ENCODE results near the gene NHLRC3. TPM values are rescaled to one million over a fixed set of nuclear protein-coding genes. Genes with fewer than 3 reads are reported as not detected.
"Not testable (repeated sequence)": the region's sequence is repeated elsewhere in the genome, so short reads cannot be mapped to it uniquely, and the experiment has no call there.

Gene NHLRC3
- total RNA-seq, 2 experiments from 2014 or later: 28.4 TPM

DNA sequence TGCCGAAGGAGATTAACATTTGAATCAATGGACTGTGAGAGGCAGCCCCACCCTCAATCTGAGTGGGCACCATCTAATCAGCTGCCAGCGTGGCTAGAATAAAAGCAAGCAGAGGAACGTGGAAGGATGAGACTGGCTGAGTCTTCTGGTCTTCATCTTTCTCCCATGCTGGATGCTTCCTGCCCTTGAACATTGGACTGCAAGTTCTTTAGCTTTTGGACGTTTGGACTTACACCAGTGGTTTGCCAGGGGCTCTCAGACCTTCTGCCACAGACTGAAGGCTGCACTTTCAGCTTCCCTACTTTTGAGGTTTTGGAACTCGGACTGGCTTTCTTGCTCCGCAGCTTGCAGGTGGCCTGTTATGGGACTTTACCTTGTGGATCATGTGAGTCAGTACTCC lies 14.7 kb downstream of the NHLRC3 start:
- peaks cover 12% of the 10 kb centered on the region for H3K36me3 Mint-ChIP-seq
- ATAC-seq (ENCODE audit: low read depth) (no peak), DNase-seq (no peak)
- POLR2A ChIA-PET: no interaction called here
- H3K4me1 Mint-ChIP-seq: no peaks in the 10 kb centered on the region
- no peak overlapping the region for H3K4me3 Mint-ChIP-seq
- peaks cover 1% of the 10 kb centered on the region for H3K9me3 Mint-ChIP-seq
- no peak overlapping the region for H3K27ac Mint-ChIP-seq
- H3K27me3 Mint-ChIP-seq: no peaks in the 10 kb centered on the region

DNA sequence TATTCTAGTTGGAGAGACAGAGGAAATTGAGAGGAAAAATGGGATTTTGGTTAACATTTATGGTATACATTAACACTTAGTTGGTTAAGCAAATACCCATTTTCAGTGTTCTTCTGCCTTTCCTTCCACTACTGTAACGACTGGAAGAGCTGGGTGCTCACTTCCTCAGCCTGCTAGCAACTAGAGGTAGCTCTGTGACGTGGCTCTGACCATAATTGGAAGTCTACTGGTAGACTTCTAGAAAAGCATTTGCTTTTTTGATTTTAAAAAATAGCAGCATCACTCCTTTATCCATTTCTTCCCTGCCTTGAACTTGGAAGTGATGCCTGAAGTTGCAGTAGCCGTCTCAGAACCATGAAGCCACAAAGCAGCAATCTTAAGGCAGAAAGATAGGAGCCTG lies 15.9 kb downstream of the NHLRC3 start:
- H3K4me1 Mint-ChIP-seq: peaks cover 2% of the 10 kb centered on the region
- no peaks in the 10 kb centered on the region for H3K27me3 Mint-ChIP-seq
- DNase-seq (no peak), ATAC-seq (ENCODE audit: low read depth) (no peak)
- H3K36me3 Mint-ChIP-seq: peaks cover 21% of the 10 kb centered on the region
- no peak overlapping the region for H3K4me3 Mint-ChIP-seq
- H3K27ac Mint-ChIP-seq: no peak overlapping the region
- peaks cover 1% of the 10 kb centered on the region for H3K9me3 Mint-ChIP-seq
- POLR2A ChIA-PET: no interaction called here

DNA sequence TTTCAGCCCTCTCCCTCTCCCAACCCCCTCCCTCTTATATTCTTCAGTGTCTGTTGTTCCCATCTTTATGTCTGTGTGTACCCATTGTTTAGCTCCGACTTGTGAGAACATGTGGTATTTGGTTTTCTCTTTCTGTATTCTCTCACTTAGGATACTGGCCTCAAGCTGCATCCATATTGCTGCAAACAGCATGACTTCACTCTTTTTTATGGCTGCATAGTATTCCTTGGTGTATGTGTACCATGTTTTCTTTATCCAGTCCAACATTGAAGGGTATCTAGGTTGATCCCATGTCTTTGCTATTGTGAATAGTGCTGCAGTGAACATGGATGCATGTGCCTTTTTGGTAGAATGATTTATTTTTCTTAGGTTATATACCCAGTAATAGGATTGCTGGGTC lies 17.8 kb downstream of the NHLRC3 start:
- no peak overlapping the region for H3K4me3 Mint-ChIP-seq
- POLR2A ChIA-PET: no interaction called here
- no peaks in the 10 kb centered on the region for H3K27me3 Mint-ChIP-seq
- peaks cover 6% of the 10 kb centered on the region for H3K4me1 Mint-ChIP-seq
- H3K36me3 Mint-ChIP-seq: peaks cover 34% of the 10 kb centered on the region
- ATAC-seq (ENCODE audit: low read depth) (no peak), DNase-seq (no peak)
- H3K9me3 Mint-ChIP-seq: peaks cover 3% of the 10 kb centered on the region
- no peak overlapping the region for H3K27ac Mint-ChIP-seq

DNA sequence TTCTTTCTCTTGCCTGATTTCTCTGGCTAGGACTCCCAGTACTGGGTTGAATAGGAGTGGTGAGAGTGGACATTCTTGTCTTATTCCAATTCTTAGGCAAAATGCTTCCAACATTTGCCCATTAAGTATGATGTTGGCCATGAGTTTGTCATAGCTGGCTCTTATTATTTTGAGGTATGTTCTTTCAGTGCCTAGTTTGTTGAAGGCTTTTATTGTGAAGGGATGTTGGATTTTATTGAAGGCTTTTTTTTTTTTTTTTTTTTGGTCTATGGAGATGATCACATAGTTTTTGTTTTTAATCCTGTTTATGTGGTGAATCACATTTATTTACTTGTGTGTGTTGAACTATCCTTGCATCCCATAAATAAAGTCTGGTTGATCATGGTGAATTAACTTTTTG lies 19.8 kb downstream of the NHLRC3 start:
- Mint-ChIP-seq H3K4me1 (peaks cover 6% of the 10 kb centered on the region), H3K27me3 (no peaks in the 10 kb centered on the region), H3K36me3 (peaks cover 36% of the 10 kb centered on the region), H3K27ac (no peak overlapping the region), H3K9me3 (peaks cover 3% of the 10 kb centered on the region), H3K4me3 (no peak overlapping the region)
- no peak for DNase-seq
- no peak for ATAC-seq (ENCODE audit: low read depth)
- POLR2A ChIA-PET: no interaction called here

DNA sequence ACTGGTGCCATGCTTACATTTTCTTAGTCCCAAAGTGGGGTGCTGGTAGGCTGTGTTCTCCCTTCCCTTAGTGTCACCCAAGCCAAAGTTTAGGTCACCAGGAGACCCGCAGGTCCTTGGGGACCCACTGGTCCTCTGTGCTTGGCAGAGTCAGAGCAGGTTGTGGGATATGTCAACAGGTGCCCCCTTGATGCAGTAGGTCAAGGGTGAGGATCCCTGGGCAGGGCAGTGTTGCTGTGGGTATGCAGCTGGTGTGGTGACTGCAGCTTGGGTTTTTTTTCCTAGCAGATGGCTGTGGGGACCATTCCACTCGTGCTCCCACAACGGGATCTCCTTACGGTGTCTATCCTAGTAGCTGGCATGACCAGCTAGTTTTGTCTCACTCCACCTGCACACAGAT lies 23.7 kb downstream of the NHLRC3 start:
- Mint-ChIP-seq H3K27me3 (no peaks in the 10 kb centered on the region), H3K36me3 (peaks cover 30% of the 10 kb centered on the region), H3K4me1 (peaks cover 6% of the 10 kb centered on the region), H3K9me3 (peaks cover 4% of the 10 kb centered on the region), H3K4me3 (no peak overlapping the region), H3K27ac (no peak overlapping the region)
- no peak for DNase-seq
- no peak for ATAC-seq (ENCODE audit: low read depth)
- POLR2A ChIA-PET: no interaction called here

DNA sequence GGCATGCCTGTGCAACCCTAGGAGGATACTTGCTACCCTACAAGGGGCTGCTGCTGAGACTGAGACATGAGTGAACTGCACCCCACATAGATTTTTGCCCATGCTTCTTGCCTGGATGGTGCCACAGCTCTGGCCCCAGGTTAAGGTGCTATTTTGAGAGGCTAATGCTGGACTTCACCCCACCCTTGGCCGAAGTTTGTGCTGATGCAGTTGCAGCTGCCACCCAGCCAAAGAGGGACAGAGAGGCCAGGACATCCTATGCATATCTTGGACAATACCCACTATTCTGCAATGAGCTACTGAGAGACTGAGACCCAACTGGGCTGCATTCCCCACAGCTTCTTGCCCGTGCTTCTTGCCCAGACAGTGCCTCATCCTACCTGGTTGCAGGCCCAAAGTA lies 34.6 kb downstream of the NHLRC3 start:
- ATAC-seq (ENCODE audit: low read depth) (no peak), DNase-seq (no peak)
- POLR2A ChIA-PET: no interaction called here
- Mint-ChIP-seq H3K36me3 (no peaks in the 10 kb centered on the region), H3K4me3 (no peak overlapping the region), H3K4me1 (no peaks in the 10 kb centered on the region), H3K27me3 (peaks cover 21% of the 10 kb centered on the region), H3K27ac (no peak overlapping the region), H3K9me3 (peaks cover 2% of the 10 kb centered on the region)

DNA sequence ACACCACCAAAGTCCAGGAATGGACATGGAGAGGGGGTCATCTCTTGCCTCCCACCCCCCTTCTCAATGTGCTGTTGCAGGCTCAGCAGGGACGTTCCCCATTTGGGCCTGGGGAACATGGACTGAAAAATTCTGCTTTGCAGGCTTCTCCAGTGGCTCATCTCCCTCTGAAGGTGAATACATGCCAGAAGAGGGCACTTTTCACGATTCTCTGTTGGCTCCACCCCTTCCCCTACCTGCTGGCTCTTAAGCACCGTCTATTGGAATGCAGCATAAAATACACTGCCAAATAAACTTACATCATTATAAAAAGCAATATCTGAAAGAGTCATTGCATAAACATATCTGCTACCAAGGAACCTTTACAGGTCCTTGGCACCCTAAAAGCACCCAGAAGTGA lies 35.7 kb downstream of the NHLRC3 start:
- no peaks in the 10 kb centered on the region for H3K9me3 Mint-ChIP-seq
- no peak overlapping the region for H3K4me3 Mint-ChIP-seq
- ATAC-seq (ENCODE audit: low read depth) (no peak), DNase-seq (no peak)
- no peaks in the 10 kb centered on the region for H3K36me3 Mint-ChIP-seq
- H3K27ac Mint-ChIP-seq: no peak overlapping the region
- H3K27me3 Mint-ChIP-seq: peaks cover 23% of the 10 kb centered on the region
- no peaks in the 10 kb centered on the region for H3K4me1 Mint-ChIP-seq
- POLR2A ChIA-PET: no interaction called here

DNA sequence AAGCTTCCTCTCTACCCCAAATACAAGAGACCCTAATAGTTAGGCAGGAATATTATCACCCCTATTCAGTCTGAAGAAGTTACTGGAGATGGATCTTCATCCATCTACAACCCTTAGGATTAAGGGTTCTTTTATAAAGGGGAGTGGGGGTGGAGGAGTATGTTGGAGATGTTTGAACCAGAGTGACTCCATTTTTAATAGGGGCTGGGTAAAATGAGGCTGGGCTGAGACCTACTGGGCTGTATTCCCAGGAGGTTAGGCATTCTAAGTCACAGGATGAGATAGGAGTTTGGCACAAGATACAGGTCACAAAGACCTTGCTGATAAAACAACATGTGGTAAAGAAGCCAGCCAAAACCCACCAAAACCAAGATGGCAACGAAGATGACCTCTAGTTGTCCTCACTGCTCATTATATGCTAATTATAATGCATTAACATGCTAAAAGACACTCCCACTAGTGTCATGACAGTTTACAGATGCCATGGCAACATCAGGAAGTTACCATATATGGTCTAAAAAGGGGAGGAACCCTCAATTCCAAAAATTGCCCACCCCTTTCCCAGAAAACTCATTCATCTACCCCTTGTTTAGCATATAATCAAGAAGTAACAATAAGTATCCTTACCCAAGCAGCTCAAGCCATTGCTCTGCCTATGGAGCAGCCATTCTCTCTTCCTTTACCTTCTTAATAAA lies 48.1 kb downstream of the NHLRC3 start:
- H3K27ac Mint-ChIP-seq; POLR2A ChIA-PET; H3K36me3 Mint-ChIP-seq; H3K4me1 Mint-ChIP-seq; ATAC-seq (ENCODE audit: low read depth); H3K27me3 Mint-ChIP-seq; H3K9me3 Mint-ChIP-seq; DNase-seq; H3K4me3 Mint-ChIP-seq: not testable (repeated sequence)

DNA sequence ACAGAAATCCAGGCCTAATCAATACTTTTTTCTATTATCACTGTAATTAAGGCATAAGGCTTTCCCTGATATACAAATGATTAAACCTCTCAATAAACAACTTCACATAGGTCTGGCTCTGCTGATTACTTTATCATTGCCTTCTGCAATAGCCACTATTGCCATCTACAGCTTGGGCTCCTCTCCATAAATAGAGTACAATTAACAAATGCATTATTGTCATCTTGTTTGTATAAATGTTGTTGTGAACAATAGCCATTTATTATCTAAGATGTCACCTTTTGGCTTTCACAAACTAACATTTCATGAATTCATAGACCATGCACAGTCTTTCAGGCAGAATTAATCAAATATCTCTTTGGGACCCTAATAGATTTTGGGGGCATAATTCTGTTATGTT lies 53.3 kb downstream of the NHLRC3 start:
- POLR2A ChIA-PET: no interaction called here
- no peak for ATAC-seq (ENCODE audit: low read depth)
- H3K9me3 Mint-ChIP-seq: peaks cover 2% of the 10 kb centered on the region
- no peak for DNase-seq
- no peaks in the 10 kb centered on the region for H3K27me3 Mint-ChIP-seq
- no peak overlapping the region for H3K4me3 Mint-ChIP-seq
- no peak overlapping the region for H3K27ac Mint-ChIP-seq
- peaks cover 5% of the 10 kb centered on the region for H3K4me1 Mint-ChIP-seq
- H3K36me3 Mint-ChIP-seq: no peaks in the 10 kb centered on the region

DNA sequence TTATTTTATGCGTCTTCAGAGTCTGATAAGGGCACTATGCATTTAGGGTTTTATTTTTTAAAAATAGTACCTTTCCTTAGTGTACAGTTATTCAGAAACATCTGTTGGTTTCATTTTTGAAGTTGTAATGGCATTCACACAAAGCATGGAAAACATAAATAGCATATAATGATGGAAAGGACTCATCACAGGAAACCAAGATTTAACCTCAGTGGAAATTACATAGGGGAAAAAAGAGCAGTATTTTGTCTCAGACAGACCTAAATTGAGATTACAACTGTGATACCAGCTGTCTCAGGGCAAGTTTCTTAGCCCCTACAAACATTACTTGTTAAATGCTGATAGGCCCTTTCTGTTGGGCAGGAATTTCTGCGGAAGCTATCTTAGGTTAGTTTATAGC lies 57.2 kb downstream of the NHLRC3 start:
- POLR2A ChIA-PET: no interaction called here
- no peak overlapping the region for H3K27ac Mint-ChIP-seq
- H3K4me3 Mint-ChIP-seq: no peak overlapping the region
- no peak for DNase-seq
- H3K9me3 Mint-ChIP-seq: peaks cover 2% of the 10 kb centered on the region
- no peaks in the 10 kb centered on the region for H3K27me3 Mint-ChIP-seq
- ATAC-seq (ENCODE audit: low read depth): no peak
- no peaks in the 10 kb centered on the region for H3K36me3 Mint-ChIP-seq
- H3K4me1 Mint-ChIP-seq: peaks cover 5% of the 10 kb centered on the region

DNA sequence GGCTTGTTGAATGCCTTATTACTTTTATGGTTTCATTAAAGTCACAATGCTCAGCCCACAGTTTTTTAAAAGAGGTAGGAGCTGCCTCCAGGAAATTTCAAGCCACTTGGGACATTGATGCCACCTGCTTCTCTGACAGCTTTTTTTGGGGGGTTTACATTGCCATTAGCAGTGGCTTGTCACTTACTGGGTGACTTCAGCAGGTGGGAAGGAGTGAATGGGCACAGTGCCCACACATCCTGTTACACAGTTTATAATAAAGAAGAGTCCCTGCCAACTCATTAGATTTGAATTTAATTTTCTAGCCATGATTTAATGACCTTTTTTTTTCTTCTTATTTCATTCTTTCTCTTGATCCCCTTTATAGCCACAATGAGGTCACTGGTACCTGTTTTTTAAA lies 61.0 kb downstream of the NHLRC3 start:
- no peak overlapping the region for H3K4me3 Mint-ChIP-seq
- no peak overlapping the region for H3K27ac Mint-ChIP-seq
- H3K27me3 Mint-ChIP-seq: peaks cover 2% of the 10 kb centered on the region
- DNase-seq: no peak
- POLR2A ChIA-PET: no interaction called here
- no peaks in the 10 kb centered on the region for H3K9me3 Mint-ChIP-seq
- H3K36me3 Mint-ChIP-seq: no peaks in the 10 kb centered on the region
- H3K4me1 Mint-ChIP-seq: peaks cover 5% of the 10 kb centered on the region
- no peak for ATAC-seq (ENCODE audit: low read depth)

Other genes with a start within 250 kb of the NHLRC3 start
- not detected for gene STOML3, start 47.6 kb upstream of the NHLRC3 start, total RNA-seq
- gene PROSER1, start 367 bp upstream of the NHLRC3 start, total RNA-seq: 10 to 100 TPM; 47.5 to 55.4 TPM

Measured in activated naive CD8-positive, alpha-beta T cell treated with anti-CD3 and anti-CD28 coated beads, Interleukin-2, amount 10 ng/mL, durations not matched to agents 7 days and 5 days (primary cell).